Measurements from ENCODE around the gene IL17RE. TPM values are rescaled to one million over a fixed set of nuclear protein-coding genes. Genes with fewer than 3 reads are reported as not detected.
"Not testable (repeated sequence)": the region's sequence is repeated elsewhere in the genome, so short reads cannot be mapped to it uniquely, and the experiment has no call there.

IL17RE gene
- total RNA-seq, 1 donor from 2014 or later = 3.2 TPM

- H3K27ac Mint-ChIP-seq = no peak overlapping the region
- no peaks in the 10 kb centered on the region for H3K4me1 Mint-ChIP-seq (ENCODE audit: low read depth)
- no peak overlapping the region for H3K4me3 Mint-ChIP-seq
- no peaks in the 10 kb centered on the region for H3K36me3 Mint-ChIP-seq (ENCODE audit: low read depth)
- H3K9me3 Mint-ChIP-seq = no peaks in the 10 kb centered on the region
- DNase-seq (ENCODE audit: low spot score) = no peak
- intact Hi-C loops (cut with micrococcal nuclease) = no loop called here
- peaks cover 6% of the 10 kb centered on the region for H3K27me3 Mint-ChIP-seq (ENCODE audit: insufficient read depth)
Measured at GRCh38 chr3:9867106-9867505, 35.5 kb upstream of the IL17RE start.

GRCh38 chr3:9869955-9870354, 32.7 kb upstream of the IL17RE start:
- H3K27me3 Mint-ChIP-seq (ENCODE audit: insufficient read depth) = peaks cover 4% of the 10 kb centered on the region
- H3K4me1 Mint-ChIP-seq (ENCODE audit: low read depth) = no peaks in the 10 kb centered on the region
- H3K9me3 Mint-ChIP-seq = no peaks in the 10 kb centered on the region
- intact Hi-C loops (cut with micrococcal nuclease) = no loop called here
- DNase-seq (ENCODE audit: low spot score) = no peak
- H3K36me3 Mint-ChIP-seq (ENCODE audit: low read depth) = no peaks in the 10 kb centered on the region
- H3K4me3 Mint-ChIP-seq = no peak overlapping the region
- H3K27ac Mint-ChIP-seq = no peak overlapping the region

- H3K4me1 Mint-ChIP-seq (ENCODE audit: low read depth) = no peaks in the 10 kb centered on the region
- no peaks in the 10 kb centered on the region for H3K9me3 Mint-ChIP-seq
- peaks cover 4% of the 10 kb centered on the region for H3K27me3 Mint-ChIP-seq (ENCODE audit: insufficient read depth)
- H3K36me3 Mint-ChIP-seq (ENCODE audit: low read depth) = no peaks in the 10 kb centered on the region
- no peak overlapping the region for H3K4me3 Mint-ChIP-seq
- intact Hi-C loops (cut with micrococcal nuclease) = no loop called here
- no peak overlapping the region for H3K27ac Mint-ChIP-seq
- DNase-seq (ENCODE audit: low spot score) = no peak
Measured at GRCh38 chr3:9870978-9871377, 31.7 kb upstream of the IL17RE start.

- H3K9me3 Mint-ChIP-seq; intact Hi-C loops (cut with micrococcal nuclease); H3K27me3 Mint-ChIP-seq (ENCODE audit: insufficient read depth); H3K27ac Mint-ChIP-seq; DNase-seq (ENCODE audit: low spot score); H3K4me1 Mint-ChIP-seq (ENCODE audit: low read depth); H3K4me3 Mint-ChIP-seq; H3K36me3 Mint-ChIP-seq (ENCODE audit: low read depth): not testable (repeated sequence)
Measured at GRCh38 chr3:9872067-9872466, 30.6 kb upstream of the IL17RE start.

GRCh38 chr3:9875448-9875847, 27.2 kb upstream of the IL17RE start:
- intact Hi-C loops (cut with micrococcal nuclease) = no loop called here
- Mint-ChIP-seq H3K4me1 (ENCODE audit: low read depth) (no peaks in the 10 kb centered on the region), H3K27me3 (ENCODE audit: insufficient read depth) (peaks cover 12% of the 10 kb centered on the region), H3K36me3 (ENCODE audit: low read depth) (no peaks in the 10 kb centered on the region), H3K9me3 (no peaks in the 10 kb centered on the region), H3K4me3 (no peak overlapping the region), H3K27ac (no peak overlapping the region)
- no peak for DNase-seq (ENCODE audit: low spot score)

- H3K36me3 Mint-ChIP-seq (ENCODE audit: low read depth); H3K4me1 Mint-ChIP-seq (ENCODE audit: low read depth); intact Hi-C loops (cut with micrococcal nuclease); H3K9me3 Mint-ChIP-seq; DNase-seq (ENCODE audit: low spot score); H3K4me3 Mint-ChIP-seq; H3K27ac Mint-ChIP-seq: not testable (repeated sequence)
- H3K27me3 Mint-ChIP-seq (ENCODE audit: insufficient read depth) = peaks cover 12% of the 10 kb centered on the region
Measured at GRCh38 chr3:9876255-9876654, 26.4 kb upstream of the IL17RE start.

- Mint-ChIP-seq H3K9me3 (no peaks in the 10 kb centered on the region), H3K4me1 (ENCODE audit: low read depth) (no peaks in the 10 kb centered on the region), H3K27me3 (ENCODE audit: insufficient read depth) (peaks cover 12% of the 10 kb centered on the region), H3K36me3 (ENCODE audit: low read depth) (no peaks in the 10 kb centered on the region), H3K27ac (no peak overlapping the region), H3K4me3 (no peak overlapping the region)
- intact Hi-C loops (cut with micrococcal nuclease) = no loop called here
- DNase-seq (ENCODE audit: low spot score) = no peak
Measured at GRCh38 chr3:9876991-9877390, 25.7 kb upstream of the IL17RE start.

- H3K9me3 Mint-ChIP-seq = no peaks in the 10 kb centered on the region
- no peaks in the 10 kb centered on the region for H3K4me1 Mint-ChIP-seq (ENCODE audit: low read depth)
- no peak overlapping the region for H3K27ac Mint-ChIP-seq
- no peak for DNase-seq (ENCODE audit: low spot score)
- no peak overlapping the region for H3K4me3 Mint-ChIP-seq
- H3K36me3 Mint-ChIP-seq (ENCODE audit: low read depth) = no peaks in the 10 kb centered on the region
- intact Hi-C loops (cut with micrococcal nuclease) = no loop called here
- peaks cover 11% of the 10 kb centered on the region for H3K27me3 Mint-ChIP-seq (ENCODE audit: insufficient read depth)
Measured at GRCh38 chr3:9878700-9879099, 23.9 kb upstream of the IL17RE start.

GRCh38 chr3:9879830-9880549, 22.7 kb upstream of the IL17RE start, which contains the start of gene CIDEC:
TSS of gene CIDEC (minus strand) at chr3:9880253. CDS start at chr3:9878486, 1,767 bp downstream.
- no peaks in the 10 kb centered on the region for H3K9me3 Mint-ChIP-seq
- H3K27me3 Mint-ChIP-seq (ENCODE audit: insufficient read depth) = peaks cover 14% of the 10 kb centered on the region
- H3K4me3 Mint-ChIP-seq = no peak within 1 kb of the TSS
- no peaks in the 10 kb centered on the region for H3K4me1 Mint-ChIP-seq (ENCODE audit: low read depth)
- DNase-seq (ENCODE audit: low spot score) = no peak
- H3K27ac Mint-ChIP-seq = no peak within 1 kb of the TSS
- intact Hi-C loops (cut with micrococcal nuclease) = no loop called here
- no peaks in the 10 kb centered on the region for H3K36me3 Mint-ChIP-seq (ENCODE audit: low read depth)

- Mint-ChIP-seq H3K9me3 (no peaks in the 10 kb centered on the region), H3K4me3 (no peak overlapping the region), H3K4me1 (ENCODE audit: low read depth) (no peaks in the 10 kb centered on the region), H3K27ac (no peak overlapping the region), H3K27me3 (ENCODE audit: insufficient read depth) (peaks cover 16% of the 10 kb centered on the region), H3K36me3 (ENCODE audit: low read depth) (no peaks in the 10 kb centered on the region)
- no peak for DNase-seq (ENCODE audit: low spot score)
- intact Hi-C loops (cut with micrococcal nuclease) = no loop called here
Measured at GRCh38 chr3:9881441-9881840, 21.2 kb upstream of the IL17RE start.

GRCh38 chr3:9883706-9884554, 18.7 kb upstream of the IL17RE start:
- Mint-ChIP-seq H3K9me3 (no peaks in the 10 kb centered on the region), H3K36me3 (ENCODE audit: low read depth) (no peaks in the 10 kb centered on the region), H3K4me3 (no peak overlapping the region), H3K27ac (no peak overlapping the region), H3K27me3 (ENCODE audit: insufficient read depth) (peaks cover 11% of the 10 kb centered on the region), H3K4me1 (ENCODE audit: low read depth) (no peaks in the 10 kb centered on the region)
- no peak for DNase-seq (ENCODE audit: low spot score)
- intact Hi-C loops (cut with micrococcal nuclease) = no loop called here

GRCh38 chr3:9884555-9885165, 18.0 kb upstream of the IL17RE start:
- Mint-ChIP-seq H3K9me3 (no peaks in the 10 kb centered on the region), H3K27me3 (ENCODE audit: insufficient read depth) (peaks cover 10% of the 10 kb centered on the region), H3K4me1 (ENCODE audit: low read depth) (peaks cover 2% of the 10 kb centered on the region), H3K36me3 (ENCODE audit: low read depth) (no peaks in the 10 kb centered on the region), H3K4me3 (no peak overlapping the region), H3K27ac (no peak overlapping the region)
- intact Hi-C loops (cut with micrococcal nuclease) = no loop called here
- no peak for DNase-seq (ENCODE audit: low spot score)

- no peak overlapping the region for H3K4me3 Mint-ChIP-seq
- DNase-seq (ENCODE audit: low spot score) = no peak
- intact Hi-C loops (cut with micrococcal nuclease) = no loop called here
Measured at GRCh38 chr3:9886328-9886727, 16.3 kb upstream of the IL17RE start.

More at GRCh38 chr3:9886328-9886727, 16.3 kb upstream of the IL17RE start:
- peaks cover 5% of the 10 kb centered on the region for H3K36me3 Mint-ChIP-seq (ENCODE audit: low read depth)
- peaks cover 6% of the 10 kb centered on the region for H3K27me3 Mint-ChIP-seq (ENCODE audit: insufficient read depth)
- H3K9me3 Mint-ChIP-seq = no peaks in the 10 kb centered on the region
- H3K4me1 Mint-ChIP-seq (ENCODE audit: low read depth) = peaks cover 9% of the 10 kb centered on the region
- H3K27ac Mint-ChIP-seq = no peak overlapping the region

Data from activated T-helper 1 cell treated with anti-CD3 and anti-CD28 coated beads, Interleukin-12 subunit alpha, Interleukin-12 subunit beta, Interleukin-2, Interleukin-4 antibody, amounts not matched to agents 30 ng/mL and 10 ng/mL and 1 ng/mL, durations not matched to agents 14 hours and 24 hours and 36 hours (primary cell).